Osteocyte (in vitro differentiated cells): ENCODE results near the gene UBQLN2. TPM values are rescaled to one million over a fixed set of nuclear protein-coding genes. Genes with fewer than 3 reads are reported as not detected.
A peak's percentile ranks its signal among the peaks of the same experiment; 100 is the strongest.

Experiments
- DNase-seq: peaks from one replicate; pipeline ENCODE4 v3.0.0; 2021; ENCODE audit warnings: mixed read lengths; ENCODE audit not compliant: unreplicated experiment; ENCODE audit errors: extremely low spot score
- H3K27ac Mint-ChIP-seq: one replicate; pipeline ENCODE4 v1.8.0; 2021; ENCODE audit warnings: mild to moderate bottlenecking, mixed read lengths; ENCODE audit not compliant: unreplicated experiment
- H3K27me3 Mint-ChIP-seq: one replicate; pipeline ENCODE4 v1.8.0; 2021; ENCODE audit warnings: mixed read lengths; ENCODE audit not compliant: unreplicated experiment
- H3K36me3 Mint-ChIP-seq: one replicate; pipeline ENCODE4 v1.8.0; 2021; ENCODE audit warnings: mixed read lengths; ENCODE audit not compliant: unreplicated experiment
- H3K4me1 Mint-ChIP-seq: one replicate; pipeline ENCODE4 v1.8.0; 2021; ENCODE audit warnings: mixed read lengths; ENCODE audit not compliant: unreplicated experiment
- H3K4me3 Mint-ChIP-seq: one replicate; pipeline ENCODE4 v1.8.0; 2021; ENCODE audit warnings: mild to moderate bottlenecking, moderate library complexity, mixed read lengths; ENCODE audit not compliant: unreplicated experiment
- H3K9me3 Mint-ChIP-seq: one replicate; pipeline ENCODE4 v1.8.0; 2021; ENCODE audit warnings: mixed read lengths; ENCODE audit not compliant: unreplicated experiment
- CTCF ChIP-seq: fragments of 200-600 bp; sonication (generic); IDR thresholded peaks from 2 replicates; pipeline ENCODE4 v1.5.0; 2021; ENCODE audit warnings: antibody characterized with exemption, mild to moderate bottlenecking, moderate library complexity
- total RNA-seq: library from RNA; stranded (reverse); gene quantifications from 2 replicates; pipeline ENCODE4 v1.2.1, GENCODE V29; 2021

Gene UBQLN2
- total RNA-seq, 1 donor from 2014 or later, result 42.6 TPM

GRCh38 chrX:56554870-56555269 lies 8.6 kb upstream of the UBQLN2 start:
- peaks cover 8% of the 10 kb centered on the region for H3K27me3 Mint-ChIP-seq
- no peak overlapping the region for H3K4me3 Mint-ChIP-seq
- no peak for TF ChIP-seq CTCF
- H3K4me1 Mint-ChIP-seq, result no peaks in the 10 kb centered on the region
- no peak for DNase-seq
- H3K9me3 Mint-ChIP-seq, result peaks cover 11% of the 10 kb centered on the region
- no peaks in the 10 kb centered on the region for H3K36me3 Mint-ChIP-seq
- H3K27ac Mint-ChIP-seq, result no peak overlapping the region

- peaks cover 8% of the 10 kb centered on the region for H3K27me3 Mint-ChIP-seq
- no peak overlapping the region for H3K4me3 Mint-ChIP-seq
- no peak for TF ChIP-seq CTCF
- peaks cover 2% of the 10 kb centered on the region for H3K4me1 Mint-ChIP-seq
- no peaks in the 10 kb centered on the region for H3K36me3 Mint-ChIP-seq
- DNase-seq, result no peak
- H3K27ac Mint-ChIP-seq, result no peak overlapping the region
- peaks cover 8% of the 10 kb centered on the region for H3K9me3 Mint-ChIP-seq
Measured at GRCh38 chrX:56557376-56557929, 6.0 kb upstream of the UBQLN2 start.

- peaks cover 23% of the 10 kb centered on the region for H3K4me1 Mint-ChIP-seq
- peak; percentile 83 for DNase-seq
- no peaks in the 10 kb centered on the region for H3K9me3 Mint-ChIP-seq
- H3K27me3 Mint-ChIP-seq, result no peaks in the 10 kb centered on the region
- H3K27ac Mint-ChIP-seq, result peak overlapping the region; percentile 97
- TF ChIP-seq CTCF, result no peak
- H3K4me3 Mint-ChIP-seq, result peak overlapping the region; percentile 79
- H3K36me3 Mint-ChIP-seq, result no peaks in the 10 kb centered on the region
Measured at GRCh38 chrX:56564164-56564885, 898 bp downstream of the UBQLN2 start.

GRCh38 chrX:56564921-56565840 lies 1.8 kb downstream of the UBQLN2 start:
- Mint-ChIP-seq H3K9me3 (no peaks in the 10 kb centered on the region), H3K27ac (peak overlapping the region; percentile 97), H3K4me1 (peaks cover 23% of the 10 kb centered on the region), H3K27me3 (no peaks in the 10 kb centered on the region), H3K4me3 (peak overlapping the region; percentile 79), H3K36me3 (no peaks in the 10 kb centered on the region)
- TF ChIP-seq CTCF, result no peak
- DNase-seq, result no peak
